Neuronal stem cell (in vitro differentiated cells): ENCODE measurements around the gene NCAM2.

Experiments
- DNase-seq: peaks from one replicate; pipeline ENCODE4 v3.0.0-alpha.2; 2013; ENCODE audit warnings: low spot score
- H2AFZ ChIP-seq: one replicate; pipeline ENCODE4 v1.6.1; 2013; ENCODE audit warnings: mild to moderate bottlenecking, low read length, inconsistent platforms
- H2AK5ac ChIP-seq: 2 replicates; pipeline ENCODE4 v1.6.1; 2013; ENCODE audit warnings: low read depth, mild to moderate bottlenecking, inconsistent platforms, low read length, moderate library complexity, mixed read lengths
- H2BK120ac ChIP-seq: 2 replicates; pipeline ENCODE4 v1.6.1; 2013; ENCODE audit warnings: low read depth, mild to moderate bottlenecking, inconsistent platforms, low read length, moderate library complexity, mixed read lengths
- H2BK12ac ChIP-seq: one replicate; pipeline ENCODE4 v1.6.1; 2013; ENCODE audit warnings: low read length, inconsistent platforms
- H2BK15ac ChIP-seq: 2 replicates; pipeline ENCODE4 v1.6.1; 2013; ENCODE audit warnings: mild to moderate bottlenecking, low read length, inconsistent platforms, mixed read lengths
- H2BK5ac ChIP-seq: one replicate; pipeline ENCODE4 v1.6.1; 2013; ENCODE audit warnings: inconsistent platforms, mild to moderate bottlenecking, low read length, moderate library complexity
- H3K14ac ChIP-seq: one replicate; pipeline ENCODE4 v1.6.1; 2013; ENCODE audit warnings: low read length, inconsistent platforms
- H3K18ac ChIP-seq: 2 replicates; pipeline ENCODE4 v1.6.1; 2013; ENCODE audit warnings: low read length, inconsistent platforms
- H3K23ac ChIP-seq: 2 replicates; pipeline ENCODE4 v1.6.1; 2013; ENCODE audit warnings: low read depth, mild to moderate bottlenecking, mixed read lengths, low read length, inconsistent platforms; ENCODE audit not compliant: poor library complexity
- H3K27ac ChIP-seq: replicated peaks from 3 replicates; pipeline ENCODE4 v1.5.1; 2013; ENCODE audit warnings: low read length, inconsistent platforms
- H3K27me3 ChIP-seq, 3 experiments: 2 replicates each; pipeline ENCODE4 v1.6.1; 2013; ENCODE audit warnings: low read length in 3 of 3, mild to moderate bottlenecking in 2 of 3, inconsistent platforms in 1 of 3, low read depth in 1 of 3, mixed read lengths in 1 of 3, moderate library complexity in 1 of 3; ENCODE audit not compliant: control insufficient read depth in 3 of 3, insufficient read depth in 3 of 3
- H3K36me3 ChIP-seq, 2 donors: replicated peaks in 1 of 2; 2 replicates each; pipeline ENCODE4 v1.6.1; 2013; ENCODE audit warnings: low read length in 2 of 2; ENCODE audit not compliant: control insufficient read depth in 2 of 2, insufficient read depth in 2 of 2
- H3K4ac ChIP-seq: 2 replicates; pipeline ENCODE4 v1.6.1; 2013; ENCODE audit warnings: inconsistent platforms, mild to moderate bottlenecking, low read length, moderate library complexity
- H3K4me1 ChIP-seq, 2 donors: 1 replicate in 1 of 2; 2 replicates in 1 of 2; pipeline ENCODE4 v1.6.1; 2013; ENCODE audit warnings: low read length in 2 of 2, low read depth in 1 of 2; ENCODE audit not compliant: control insufficient read depth in 2 of 2, insufficient read depth in 1 of 2
- H3K4me2 ChIP-seq: one replicate; pipeline ENCODE4 v1.6.1; 2013; ENCODE audit warnings: mild to moderate bottlenecking, low read length, inconsistent platforms; ENCODE audit not compliant: insufficient read depth, poor library complexity, severe bottlenecking
- H3K4me3 ChIP-seq, 2 donors: 2 replicates each; pipeline ENCODE4 v1.5.1; 2013; ENCODE audit warnings: low read length in 2 of 2, mild to moderate bottlenecking in 2 of 2, inconsistent platforms in 1 of 2, moderate library complexity in 1 of 2
- H3K79me1 ChIP-seq: one replicate; pipeline ENCODE4 v1.6.1; 2013; ENCODE audit warnings: low read depth, mild to moderate bottlenecking, inconsistent platforms, low read length, moderate library complexity
- H3K9ac ChIP-seq: one replicate; pipeline ENCODE4 v1.6.1; 2013; ENCODE audit warnings: mild to moderate bottlenecking, low read depth, low read length, inconsistent platforms; ENCODE audit not compliant: poor library complexity
- H3K9me3 ChIP-seq, 2 donors: replicated peaks in 1 of 2; 2 replicates each; pipeline versions ENCODE3 to v1.6.1; 2013; ENCODE audit warnings: low read length in 2 of 2, mild to moderate bottlenecking in 2 of 2, inconsistent platforms in 1 of 2, low read depth in 1 of 2, mixed read lengths in 1 of 2, moderate library complexity in 1 of 2; ENCODE audit not compliant: control insufficient read depth in 2 of 2, insufficient read depth in 1 of 2
- H4K8ac ChIP-seq: one replicate; pipeline ENCODE4 v1.6.1; 2013; ENCODE audit warnings: low read depth, mild to moderate bottlenecking, inconsistent platforms, low read length, moderate library complexity
- H4K91ac ChIP-seq: one replicate; pipeline ENCODE4 v1.6.1; 2013; ENCODE audit warnings: low read length, low read depth, mild to moderate bottlenecking, inconsistent platforms; ENCODE audit not compliant: poor library complexity
- WGBS, 2 donors: extraction: QIAGEN DNeasy Blood & Tissue Kit; methylation state at CpG; one replicate each; pipeline ENCODE4 v1.1.7; 2013; ENCODE audit warnings: missing lambda C conversion rate in 2 of 2, mixed read lengths in 1 of 2; ENCODE audit not compliant: insufficient read length in 2 of 2, insufficient replicate concordance in 1 of 2; ENCODE audit errors: extremely low coverage in 2 of 2; 5-methylcytosine and 5-hydroxymethylcytosine counted together

The NCAM2 gene

DNA sequence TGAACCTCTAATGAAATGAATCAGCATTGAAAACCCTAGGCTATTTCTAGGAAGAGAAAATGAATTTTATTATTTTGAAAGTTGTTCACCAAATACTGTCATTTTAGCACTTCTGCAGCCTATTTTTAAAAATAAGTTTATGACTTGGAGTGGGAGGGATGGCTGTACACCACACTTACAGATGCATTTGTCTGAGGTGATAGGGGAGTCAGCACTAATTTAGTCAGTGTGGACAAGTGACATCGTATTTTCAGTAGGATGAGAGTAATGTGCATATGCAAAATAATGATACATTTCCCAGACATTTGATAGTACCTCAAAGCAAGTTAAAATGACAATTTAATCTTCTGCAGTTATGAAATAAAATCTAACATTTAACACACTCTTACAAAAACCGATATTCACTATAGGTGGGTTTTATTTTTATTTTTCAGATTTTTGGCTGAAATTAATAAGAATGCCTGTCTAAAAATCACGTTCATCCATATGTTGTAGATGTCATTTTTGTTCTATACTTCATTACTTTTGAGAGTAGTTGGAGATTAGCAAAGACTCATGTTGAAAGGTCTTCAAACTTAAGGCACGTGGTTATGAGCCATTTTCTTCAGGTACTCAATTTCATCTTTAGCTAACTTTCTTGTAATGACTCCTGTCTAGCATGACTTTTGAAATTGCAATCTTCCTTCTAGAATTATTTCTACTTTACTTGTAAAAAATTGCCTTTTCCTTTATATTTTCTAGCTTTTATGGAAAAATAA is 186.7 kb downstream of the NCAM2 start:
- no peak overlapping the region for H2BK120ac ChIP-seq
- no peaks in the 10 kb centered on the region for H3K4me1 ChIP-seq
- H2AFZ ChIP-seq = no peak overlapping the region
- no peak overlapping the region for H4K8ac ChIP-seq
- H3K4me3 ChIP-seq = no peak overlapping the region
- no peak overlapping the region for H3K4ac ChIP-seq
- DNase-seq = no peak
- no peak overlapping the region for H3K27ac ChIP-seq
- H2AK5ac ChIP-seq = no peak overlapping the region
- no peak overlapping the region for H3K23ac ChIP-seq
- H3K14ac ChIP-seq = no peak overlapping the region
- no peak overlapping the region for H2BK15ac ChIP-seq
- H3K79me1 ChIP-seq = no peaks in the 10 kb centered on the region
- H3K9me3 ChIP-seq = no peaks in the 10 kb centered on the region
- no peaks in the 10 kb centered on the region for H3K36me3 ChIP-seq
- no peak overlapping the region for H4K91ac ChIP-seq
- no peak overlapping the region for H3K4me2 ChIP-seq
- no peaks in the 10 kb centered on the region for H3K27me3 ChIP-seq
- WGBS, 2 donors = no CpG with 5 or more reads among the region's 4 CpGs
- no peak overlapping the region for H3K18ac ChIP-seq
- H2BK12ac ChIP-seq = no peak overlapping the region
- no peak overlapping the region for H3K9ac ChIP-seq
- no peak overlapping the region for H2BK5ac ChIP-seq

DNA sequence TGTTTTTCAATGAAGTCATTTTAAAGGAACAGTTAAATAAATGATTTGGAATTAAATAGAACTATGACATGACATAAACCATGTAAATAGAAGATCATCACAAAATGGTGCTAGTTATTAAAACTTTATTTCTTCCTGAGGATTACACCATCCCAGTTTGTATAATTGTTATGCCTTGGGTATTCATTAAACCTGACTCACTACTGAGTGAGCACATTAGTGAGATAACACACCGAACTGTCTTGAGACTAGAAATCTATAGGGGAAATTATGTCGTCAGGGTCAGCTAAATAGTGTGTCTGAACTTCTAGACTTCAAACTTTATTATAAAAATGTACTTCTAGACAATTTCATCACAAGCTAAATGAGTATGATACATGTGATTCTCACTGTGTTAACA is 189.4 kb downstream of the NCAM2 start:
- H3K9me3 ChIP-seq = no peaks in the 10 kb centered on the region
- no peak overlapping the region for H3K9ac ChIP-seq
- no peak overlapping the region for H2BK120ac ChIP-seq
- no peak overlapping the region for H2BK5ac ChIP-seq
- no peak overlapping the region for H3K18ac ChIP-seq
- H3K27me3 ChIP-seq = no peaks in the 10 kb centered on the region
- H3K14ac ChIP-seq = no peak overlapping the region
- H2AFZ ChIP-seq = peak overlapping the region; percentile 6
- no peaks in the 10 kb centered on the region for H3K36me3 ChIP-seq
- no peak overlapping the region for H4K8ac ChIP-seq
- no peak overlapping the region for H2BK12ac ChIP-seq
- H3K4ac ChIP-seq = no peak overlapping the region
- H3K23ac ChIP-seq = no peak overlapping the region
- no peak overlapping the region for H2BK15ac ChIP-seq
- no peak for DNase-seq
- H4K91ac ChIP-seq = no peak overlapping the region
- WGBS, 2 donors = no CpG with 5 or more reads among the region's 2 CpGs
- no peak overlapping the region for H3K4me2 ChIP-seq
- no peaks in the 10 kb centered on the region for H3K4me1 ChIP-seq
- H3K4me3 ChIP-seq = no peak overlapping the region
- H2AK5ac ChIP-seq = no peak overlapping the region
- H3K79me1 ChIP-seq = no peaks in the 10 kb centered on the region
- H3K27ac ChIP-seq = no peak overlapping the region

DNA sequence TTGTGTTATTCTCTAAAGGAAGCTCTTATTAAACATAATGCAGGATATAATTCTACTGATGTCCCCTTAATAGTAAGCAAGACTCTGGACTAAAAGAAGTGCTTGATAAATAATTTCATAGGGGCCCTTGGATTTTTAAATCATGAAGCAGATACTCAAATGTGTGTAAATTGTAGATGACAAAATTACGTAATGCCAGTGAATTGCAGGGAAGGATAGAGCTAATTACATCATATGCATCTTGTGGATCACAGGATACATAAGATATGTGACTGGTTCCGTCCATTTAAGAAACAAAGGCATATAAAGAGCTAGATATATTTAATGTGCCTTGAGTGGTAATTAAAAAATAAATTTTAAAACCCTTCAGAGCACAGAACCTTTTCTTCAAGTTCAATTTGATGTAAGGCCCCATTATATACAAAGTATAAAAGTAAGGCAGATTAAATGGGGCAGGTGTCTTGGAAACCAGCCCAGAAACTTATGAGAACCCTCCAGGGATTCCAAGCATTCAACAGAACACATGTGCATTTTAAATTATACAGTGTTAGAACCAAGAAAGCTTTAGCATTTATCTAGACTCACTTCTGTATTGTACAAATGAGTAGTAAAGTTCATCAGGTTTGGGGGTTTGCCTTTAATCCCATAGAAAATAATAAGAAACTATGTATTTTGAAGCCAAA is 190.4 kb downstream of the NCAM2 start:
- WGBS, 2 donors = no CpG with 5 or more reads among the region's 2 CpGs
- H3K79me1 ChIP-seq = no peaks in the 10 kb centered on the region
- H3K9ac ChIP-seq = no peak overlapping the region
- H3K27me3 ChIP-seq = no peaks in the 10 kb centered on the region
- no peaks in the 10 kb centered on the region for H3K4me1 ChIP-seq
- H3K18ac ChIP-seq = no peak overlapping the region
- no peak overlapping the region for H2AFZ ChIP-seq
- no peak overlapping the region for H2AK5ac ChIP-seq
- H3K4me2 ChIP-seq = no peak overlapping the region
- H4K8ac ChIP-seq = no peak overlapping the region
- H3K4ac ChIP-seq = no peak overlapping the region
- H3K14ac ChIP-seq = no peak overlapping the region
- no peak for DNase-seq
- no peaks in the 10 kb centered on the region for H3K9me3 ChIP-seq
- no peak overlapping the region for H2BK5ac ChIP-seq
- H3K36me3 ChIP-seq = no peaks in the 10 kb centered on the region
- H2BK12ac ChIP-seq = no peak overlapping the region
- no peak overlapping the region for H3K27ac ChIP-seq
- no peak overlapping the region for H2BK15ac ChIP-seq
- H4K91ac ChIP-seq = no peak overlapping the region
- H3K4me3 ChIP-seq = no peak overlapping the region
- H3K23ac ChIP-seq = no peak overlapping the region
- no peak overlapping the region for H2BK120ac ChIP-seq

DNA sequence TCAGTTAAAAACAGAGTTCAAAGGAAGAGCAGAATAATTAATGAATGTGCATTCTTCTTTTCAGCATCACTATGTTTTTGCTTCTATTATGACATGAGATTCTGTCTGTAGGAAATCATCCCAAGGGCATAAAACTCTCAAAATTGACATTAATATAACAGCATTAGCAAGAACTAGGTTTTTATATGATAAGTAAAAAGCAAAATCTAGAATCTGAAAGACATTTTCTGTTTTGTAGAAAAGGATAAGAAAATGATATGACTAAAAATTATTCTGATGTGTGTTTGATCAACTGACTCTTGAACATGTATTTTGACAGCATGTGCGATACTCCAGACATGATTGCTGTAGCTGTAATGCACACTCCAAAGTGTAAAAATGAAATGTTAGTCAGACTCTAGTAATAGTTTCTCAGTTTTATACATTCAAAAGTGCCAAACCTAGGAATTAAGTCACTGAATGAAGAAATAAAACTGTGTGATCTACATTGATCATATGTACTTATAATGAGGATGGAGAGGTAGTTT is 197.3 kb downstream of the NCAM2 start:
- no peak overlapping the region for H4K8ac ChIP-seq
- H2BK5ac ChIP-seq = no peak overlapping the region
- H3K4me1 ChIP-seq = peaks cover 0 to 3% of the 10 kb centered on the region in 2 donors
- WGBS, 2 donors = no CpG with 5 or more reads among the region's 1 CpG
- no peak overlapping the region for H3K4ac ChIP-seq
- no peak overlapping the region for H3K14ac ChIP-seq
- H4K91ac ChIP-seq = no peak overlapping the region
- H3K36me3 ChIP-seq = no peaks in the 10 kb centered on the region
- no peak overlapping the region for H2BK15ac ChIP-seq
- no peaks in the 10 kb centered on the region for H3K27me3 ChIP-seq
- H2AFZ ChIP-seq = no peak overlapping the region
- no peak for DNase-seq
- no peaks in the 10 kb centered on the region for H3K9me3 ChIP-seq
- H2AK5ac ChIP-seq = no peak overlapping the region
- H3K79me1 ChIP-seq = no peaks in the 10 kb centered on the region
- H3K23ac ChIP-seq = no peak overlapping the region
- H3K18ac ChIP-seq = no peak overlapping the region
- no peak overlapping the region for H3K27ac ChIP-seq
- H2BK12ac ChIP-seq = no peak overlapping the region
- no peak overlapping the region for H3K9ac ChIP-seq
- H3K4me2 ChIP-seq = no peak overlapping the region
- H2BK120ac ChIP-seq = no peak overlapping the region
- H3K4me3 ChIP-seq = no peak overlapping the region
